HFF-Myc (cell line): ENCODE results near the gene ST7.

Experiments
- DNase-seq: peaks from one replicate; pipeline ENCODE4 v3.0.0-alpha.2; 2011; ENCODE audit warnings: low read depth; ENCODE audit errors: extremely low read depth
- H3K4me3 ChIP-seq: replicated peaks from 2 replicates; pipeline ENCODE4 v1.5.1; 2011; ENCODE audit warnings: low read depth, mild to moderate bottlenecking, control low read depth, low read length
- CTCF ChIP-seq: IDR thresholded peaks from 2 replicates; pipeline ENCODE4 v1.5.1; 2012; ENCODE audit warnings: mild to moderate bottlenecking, low read depth, low read length, control low read depth; ENCODE audit errors: missing control alignments

Gene ST7

GRCh38 chr7:117123311-117123926 is 170.1 kb downstream of the ST7 start:
- no peak overlapping the region for H3K4me3 ChIP-seq
- no peak for TF ChIP-seq CTCF
- DNase-seq, result no peak

DNA sequence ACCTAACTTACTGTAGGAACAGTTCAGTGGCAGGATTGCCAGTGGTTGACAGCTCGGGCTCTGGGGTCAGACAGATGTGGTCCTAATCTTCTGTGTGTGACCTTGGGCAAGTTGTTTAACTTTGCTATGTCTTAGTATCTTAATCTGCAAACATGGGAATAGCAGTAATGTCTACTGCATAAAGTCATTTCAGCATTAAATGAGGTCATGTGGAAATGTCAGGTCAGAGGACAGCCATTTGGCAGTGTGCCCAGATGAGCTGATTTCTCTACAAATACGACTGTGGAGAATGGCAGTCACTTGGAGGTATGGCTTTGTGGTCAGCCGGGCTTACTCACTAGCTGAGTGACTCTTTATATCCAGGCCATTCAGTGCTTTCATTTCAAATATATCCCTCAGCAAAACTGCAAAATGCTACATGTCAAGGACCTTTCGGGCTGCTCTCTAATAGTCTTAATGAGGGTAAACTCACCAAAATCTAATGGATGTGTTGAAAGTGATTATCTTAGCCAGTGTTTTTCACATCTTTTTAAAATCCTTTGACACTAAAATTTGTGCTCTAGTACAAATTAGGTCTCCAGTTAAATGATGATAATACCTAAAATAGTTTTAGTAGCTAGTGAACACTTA is 171.4 kb downstream of the ST7 start:
- no peak for TF ChIP-seq CTCF
- DNase-seq, result peak; percentile 87
- H3K4me3 ChIP-seq, result no peak overlapping the region

DNA sequence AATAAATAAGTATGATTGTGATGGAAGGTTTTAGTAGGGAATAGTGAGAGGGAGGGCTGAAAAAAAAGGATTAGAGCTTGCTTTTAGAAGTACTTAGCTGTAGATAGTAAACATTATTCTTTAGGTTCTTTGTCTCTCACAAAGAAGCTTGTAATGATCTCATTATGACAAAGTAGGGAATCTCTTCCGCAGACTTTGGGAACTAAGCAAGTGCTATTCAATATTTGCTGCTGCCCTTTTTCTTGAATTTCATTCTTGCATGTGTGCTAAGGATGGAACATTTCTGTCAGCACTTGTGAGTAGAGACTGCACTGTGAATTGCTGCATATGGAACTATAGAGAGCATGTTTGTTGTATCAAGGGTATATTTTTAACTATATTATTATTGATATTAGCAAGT is 173.4 kb downstream of the ST7 start:
- DNase-seq, result no peak
- no peak for TF ChIP-seq CTCF
- no peak overlapping the region for H3K4me3 ChIP-seq

DNA sequence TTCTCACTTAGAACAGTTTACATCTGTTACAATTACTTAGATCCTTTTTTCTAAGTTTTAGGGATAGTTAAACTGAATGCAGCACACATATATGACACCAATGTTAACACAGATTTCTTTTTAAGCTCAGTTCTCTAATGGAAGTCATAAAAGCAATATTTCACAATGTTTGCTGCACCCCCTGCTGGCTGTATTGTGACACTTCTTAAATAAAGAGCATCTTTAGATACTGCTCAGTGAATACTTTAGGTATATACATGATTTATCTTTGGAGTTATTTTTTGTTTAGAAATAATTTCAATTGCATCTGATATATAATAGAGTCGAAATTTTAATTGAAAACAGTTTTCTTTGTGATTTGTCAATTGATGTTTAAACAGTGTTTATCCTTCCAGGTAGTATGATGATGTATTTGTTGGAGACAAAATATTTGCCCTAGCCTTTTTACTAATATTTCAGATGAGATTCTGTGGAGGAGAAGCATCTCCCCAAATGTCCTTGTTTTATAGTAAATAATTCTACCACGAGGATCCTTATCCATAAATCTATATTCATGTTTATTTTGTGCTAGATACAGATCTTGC is 174.4 kb downstream of the ST7 start:
- TF ChIP-seq CTCF, result peak; percentile 47
- DNase-seq, result peak; percentile 51
- no peak overlapping the region for H3K4me3 ChIP-seq

DNA sequence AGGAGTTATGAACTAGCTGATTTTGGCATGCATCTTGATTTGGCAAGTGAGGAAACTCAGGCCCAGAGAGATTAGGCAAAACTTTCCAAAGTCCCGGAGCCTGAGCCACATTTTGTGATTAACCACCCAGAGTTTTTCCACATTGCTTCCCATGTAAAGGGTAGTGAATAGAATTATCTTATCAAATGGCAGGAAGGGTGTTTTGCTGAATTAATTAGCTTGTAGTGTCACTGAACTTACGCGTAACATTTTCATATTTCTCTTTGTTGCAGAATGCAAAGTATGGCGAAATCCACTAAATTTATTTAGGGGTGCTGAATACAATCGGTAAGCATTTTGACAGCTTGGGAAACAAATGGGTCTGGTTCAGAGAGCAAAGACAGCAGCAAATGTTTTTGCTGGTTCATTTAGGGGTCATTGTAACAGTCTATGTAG is 176.2 kb downstream of the ST7 start:
- no peak overlapping the region for H3K4me3 ChIP-seq
- no peak for DNase-seq
- TF ChIP-seq CTCF, result no peak

- DNase-seq, result no peak
Measured at GRCh38 chr7:117130262-117130661, 177.0 kb downstream of the ST7 start.

More at GRCh38 chr7:117130262-117130661, 177.0 kb downstream of the ST7 start:
- no peak overlapping the region for H3K4me3 ChIP-seq
- no peak for TF ChIP-seq CTCF
